HepG2 (cell line): ENCODE data around the gene WNT9A. TPM values are rescaled to one million over a fixed set of nuclear protein-coding genes. Genes with fewer than 3 reads are reported as not detected.

ENCODE experiments used
- ATAC-seq: fragments of 200-7000 bp; cut with Tn5 transposase; 3 replicates; pipeline ENCODE4 v1.9.1; 2020; ENCODE audit warnings: mild to moderate bottlenecking, moderate library complexity
- BruUV-seq: library from RNA; stranded (reverse); fragments of 400-500 nt; replicated peaks from 2 replicates; lab custom pipeline; 2021; lab: Mats Ljungman, UMichigan
- CTCF ChIA-PET: fragments of 300-600 bp; formaldehyde crosslinking; extraction: SDS; loops from one replicate; lab custom pipeline; 2021; ENCODE audit warnings: low total read pairs, inconsistent platforms, low intra/inter-chr PET ratio; lab: Yijun Ruan, JAX
- POLR2A ChIA-PET: fragments of 350-600 bp; sonication (Branson Sonifier 250); formaldehyde crosslinking; loops from one replicate; lab custom pipeline; 2020; ENCODE audit warnings: antibody characterized with exemption, inconsistent platforms; lab: Yijun Ruan, JAX
- DNase-seq: peaks from one replicate; pipeline ENCODE4 v3.0.0-alpha.2; 2015; ENCODE audit warnings: low spot score
- FAIRE-seq: peaks from 3 replicates; lab custom pipeline; 2011; peaks lifted over from hg19 to GRCh38; lab: Jason Lieb, UNC
- H2AFZ ChIP-seq: one replicate; pipeline ENCODE4 v1.6.1; 2011; ENCODE audit warnings: low read length, inconsistent platforms
- H3K27ac ChIP-seq: fragments of 300-600 bp; 3 replicates; pipeline ENCODE4 v1.8.0; 2011; ENCODE audit warnings: mixed run types, mild to moderate bottlenecking, mixed read lengths, low read length, inconsistent platforms; ENCODE audit not compliant: insufficient read depth; ENCODE audit errors: extremely low read length
- H3K27me3 ChIP-seq, 2 experiments: fragments of 200-600 bp in 1 of 2; 2 replicates in 1 of 2; 3 replicates in 1 of 2; pipeline versions ENCODE4 v1.6.0 to v1.8.0; 2011; ENCODE audit warnings: low read length in 2 of 2, mild to moderate bottlenecking in 2 of 2, moderate library complexity in 2 of 2, inconsistent platforms in 1 of 2; ENCODE audit not compliant: insufficient read depth in 2 of 2, control insufficient read depth in 1 of 2
- H3K36me3 ChIP-seq, 2 experiments: fragments of 200-600 bp in 1 of 2; replicated peaks in 1 of 2; 2 replicates in 1 of 2; 3 replicates in 1 of 2; pipeline versions ENCODE4 v1.5.1 to v1.8.0; 2011; ENCODE audit warnings: low read length in 2 of 2, inconsistent platforms in 1 of 2; ENCODE audit not compliant: insufficient read depth in 2 of 2, control insufficient read depth in 1 of 2
- H3K4me1 ChIP-seq: 2 replicates; pipeline ENCODE4 v1.5.1; 2012; ENCODE audit warnings: low read length, inconsistent platforms; ENCODE audit not compliant: insufficient read depth
- H3K4me2 ChIP-seq: 2 replicates; pipeline ENCODE4 v1.6.0; 2011; ENCODE audit warnings: low read depth, low read length, inconsistent platforms
- H3K4me3 ChIP-seq, 3 experiments: fragments of 200-600 bp in 1 of 3; sonication (generic), shearing (Covaris generic) in 1 of 3; replicated peaks in 1 of 3; 2 replicates each; pipeline ENCODE4 v1.5.1; 2011 to 2016; ENCODE audit warnings: low read length in 3 of 3, inconsistent platforms in 2 of 3, low read depth in 2 of 3, mild to moderate bottlenecking in 2 of 3, control low read depth in 1 of 3, mixed read lengths in 1 of 3; ENCODE audit not compliant: insufficient read depth in 1 of 3
- H3K79me2 ChIP-seq: one replicate; pipeline ENCODE4 v1.6.1; 2011; ENCODE audit warnings: low read length, inconsistent platforms; ENCODE audit not compliant: insufficient read depth
- H3K9ac ChIP-seq: 2 replicates; pipeline ENCODE4 v1.6.0; 2011; ENCODE audit warnings: mild to moderate bottlenecking, low read depth, low read length, inconsistent platforms; ENCODE audit not compliant: insufficient read depth
- H3K9me3 ChIP-seq: 2 replicates; pipeline ENCODE4 v1.5.1; 2012; ENCODE audit warnings: mild to moderate bottlenecking, low read length
- H4K20me1 ChIP-seq: 2 replicates; pipeline ENCODE4 v1.6.0; 2011; ENCODE audit warnings: inconsistent platforms, mild to moderate bottlenecking, low read length, moderate library complexity; ENCODE audit not compliant: insufficient read depth
- EZH2 ChIP-seq: conservative IDR thresholded peaks from 2 replicates; pipeline ENCODE4 v1.6.1; 2012; ENCODE audit warnings: mild to moderate bottlenecking, low read depth, low read length, moderate library complexity
- ZHX1 ChIP-seq: sonication (generic); formaldehyde crosslinking; IDR thresholded peaks from 2 replicates; pipeline ENCODE4 v1.8.1; 2022; ENCODE audit warnings: low read depth, mild to moderate bottlenecking, missing genetic modification reagents
- ZNF800 ChIP-seq: sonication (generic); formaldehyde crosslinking; IDR thresholded peaks from 2 replicates; pipeline ENCODE4 v1.4.0; 2020; ENCODE audit warnings: missing genetic modification reagents
- WGBS: methylation state at CpG from one replicate; pipeline ENCODE4 v1.1.6; 2017; ENCODE audit warnings: low lambda C conversion rate; 5-methylcytosine and 5-hydroxymethylcytosine counted together
- in situ Hi-C: cut with HindIII; loops from 2 replicates; pipeline ENCODE4 v1.10.0; 2017; ENCODE audit warnings: low pct_unique_long_range_greater_than_20kb; ENCODE audit not compliant: extremely low pct_ligation_motif_present
- intact Hi-C: fragments of 100-400 bp; cut with micrococcal nuclease; formaldehyde crosslinking; loops from one replicate; pipeline ENCODE4 v1.10.0; 2022; ENCODE audit not compliant: unreplicated experiment
- polyA plus RNA-seq, 8 experiments: library from polyadenylated mRNA; depleted of rRNA in 3 of 8; stranded (reverse) in 7 of 8; unstranded in 1 of 8; fragments of >200 nt; fragmentation: Illumina TruSeq in 4 of 8; extraction: Trizol in 4 of 8; gene quantifications; 2 replicates each; pipeline versions ENCODE4 v1.2.1 to v1.2.3, GENCODE V29; 2011 to 2016; ENCODE audit warnings: low read depth in 4 of 8, missing spikeins in 1 of 8, mixed read lengths in 1 of 8; ENCODE audit not compliant: insufficient read depth in 1 of 8
- total RNA-seq, 5 experiments: library from RNA; depleted of rRNA; stranded (reverse); fragments of >200 nt; fragmentation: Illumina TruSeq; extraction: Trizol; gene quantifications; 2 replicates each; pipeline ENCODE4 v1.2.3, GENCODE V29; 2016; ENCODE audit warnings: low read depth in 1 of 5
- TF ChIP-seq, protein P1 (sequence below): sonication (generic); formaldehyde crosslinking; IDR thresholded peaks from 2 replicates; pipeline ENCODE4 v1.4.0; 2020; ENCODE audit warnings: missing genetic modification reagents, borderline replicate concordance

WNT9A gene
- total and polyA plus RNA-seq, 2 of the 13 experiments (the other 11 are each of a cell fraction or from before 2014, with no cell fraction given), result 0.04 TPM; not detected in 1

DNA sequence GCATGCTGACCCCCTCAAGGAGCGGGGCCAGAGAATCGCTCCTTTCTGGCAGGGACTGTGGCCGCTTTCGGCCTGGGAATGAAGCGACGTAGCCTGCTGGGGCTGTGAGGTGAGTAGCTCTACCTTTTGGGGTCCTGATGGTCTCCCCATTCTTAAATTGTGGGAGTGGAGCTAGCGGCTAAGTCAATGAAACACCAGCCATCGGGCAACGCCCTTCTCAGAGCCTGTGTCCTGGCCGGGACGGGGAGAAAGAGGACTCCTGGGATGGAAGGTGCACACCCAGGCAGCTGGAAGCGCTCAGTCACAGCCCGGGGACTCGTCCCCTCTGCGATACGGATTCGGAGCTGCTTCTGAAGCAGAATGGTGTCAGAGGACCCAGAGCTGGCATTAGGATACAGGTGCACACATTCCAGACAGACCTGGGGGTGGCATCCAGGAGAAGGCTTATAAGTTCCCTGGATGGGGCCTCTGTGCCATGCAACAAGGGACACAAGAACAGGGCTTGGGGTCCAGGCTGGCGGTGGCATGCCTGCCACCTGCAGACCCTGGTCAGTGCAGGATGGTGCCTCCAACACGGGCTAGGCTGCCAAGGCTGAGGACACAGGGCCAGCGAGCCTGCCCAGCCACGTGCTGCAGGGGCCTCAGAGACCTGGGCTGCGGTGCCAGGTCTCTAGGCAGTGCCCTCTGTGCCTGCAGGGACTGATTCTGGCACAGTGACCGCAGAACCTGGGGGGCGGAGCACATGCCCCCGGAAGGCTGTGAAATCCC, 945 bp upstream of the WNT9A start:
- BruUV-seq, result no TSS peak
- Histone ChIP-seq H3K27ac (no peak overlapping the region), H4K20me1 (no peaks in the 10 kb centered on the region), H3K9me3 (no peaks in the 10 kb centered on the region), H3K9ac (no peak overlapping the region), H3K4me3 (peak overlapping the region in 1 of 3 experiments; percentile 57; a peak in 1 of 6 replicates), H3K4me1 (peaks cover 16% of the 10 kb centered on the region), H3K27me3 (peaks cover 14 to 83% of the 10 kb centered on the region in 2 experiments; a peak in 4 of 5 replicates), H3K79me2 (no peaks in the 10 kb centered on the region), H3K36me3 (no peaks in the 10 kb centered on the region), H2AFZ (no peak overlapping the region), H3K4me2 (peak overlapping the region; percentile 7; the same call in 1 of the 2 replicates)
- DNase-seq, result no peak
- CTCF ChIA-PET, result no interaction called here
- in situ Hi-C loops, result loop anchor here (5.0 kb wide), 2 partner anchors 46 to 186 kb away; no protein-coding TSS in a partner anchor
- WGBS, result 37% methylated on average over 10 of the region's 25 CpGs
- no peak for ATAC-seq
- no peak for FAIRE-seq
- TF ChIP-seq EZH2 (peak; percentile 70; the same call in 1 of the 2 replicates), ZNF800 (CRISPR knock-in tag) (0 out of 2 replicates have a peak, but pooled peaks have one; percentile 19), ZHX1 (CRISPR knock-in tag) (no peak)
- TF ChIP-seq, protein P1, sequence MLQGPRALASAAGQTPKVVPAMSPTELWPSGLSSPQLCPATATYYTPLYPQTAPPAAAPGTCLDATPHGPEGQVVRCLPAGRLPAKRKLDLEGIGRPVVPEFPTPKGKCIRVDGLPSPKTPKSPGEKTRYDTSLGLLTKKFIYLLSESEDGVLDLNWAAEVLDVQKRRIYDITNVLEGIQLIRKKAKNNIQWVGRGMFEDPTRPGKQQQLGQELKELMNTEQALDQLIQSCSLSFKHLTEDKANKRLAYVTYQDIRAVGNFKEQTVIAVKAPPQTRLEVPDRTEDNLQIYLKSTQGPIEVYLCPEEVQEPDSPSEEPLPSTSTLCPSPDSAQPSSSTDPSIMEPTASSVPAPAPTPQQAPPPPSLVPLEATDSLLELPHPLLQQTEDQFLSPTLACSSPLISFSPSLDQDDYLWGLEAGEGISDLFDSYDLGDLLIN (CRISPR knock-in tag), result no peak
- intact Hi-C loops, result no loop called here
- POLR2A ChIA-PET, result no interaction called here
